Ovary (tissue), 3 donors: ENCODE measurements around the gene ACAP3.

ENCODE experiments used
- CTCF ChIP-seq, 3 donors: fragments of 450-650 bp in 2 of 3; fragments of 200-600 bp in 1 of 3; IDR thresholded peaks; one replicate each; pipeline versions ENCODE4 v1.5.1 to v1.8.0; 2016 to 2022; ENCODE audit warnings: antibody characterized with exemption in 3 of 3, mild to moderate bottlenecking in 1 of 3
- POLR2A ChIP-seq: fragments of 450-650 bp; IDR thresholded peaks from one replicate; pipeline ENCODE4 v1.6.1; 2017; ENCODE audit warnings: antibody characterized with exemption, mild to moderate bottlenecking, moderate library complexity
- donor health status: DM: no; HTN: no; CAD: no.

- TF ChIP-seq CTCF (IDR thresholded peaks at IDR 0.05) (no peak), POLR2A (no peak)
Measured at GRCh38 chr1:1292851-1293250, 14.9 kb downstream of the ACAP3 start.
